ENCODE results near the gene MAN1C1. TPM values are rescaled to one million over a fixed set of nuclear protein-coding genes. Genes with fewer than 3 reads are reported as not detected.

MAN1C1 gene
- total RNA-seq, 6 experiments from 2014 or later, result 10.7 to 38.8 (median 21.0) TPM

GRCh38 chr1:25725482-25725881 is 108.9 kb downstream of the MAN1C1 start:
- DNase-seq (no peak), ATAC-seq (no peak)
- H3K36me3 ChIP-seq, result no peaks in the 10 kb centered on the region
- H3K27me3 ChIP-seq, result no peaks in the 10 kb centered on the region
- no peak overlapping the region for H3K4me3 ChIP-seq
- no peak for TF ChIP-seq CTCF (IDR thresholded peaks at IDR 0.05)
- TF ChIP-seq POLR2A (IDR thresholded peaks at IDR 0.05), result no peak
- intact Hi-C loops (cut with DNase I), result no loop called here
- H3K4me1 ChIP-seq, result peaks cover 0 to 20% (median 3%) of the 10 kb centered on the region in 4 donors
- H3K9me3 ChIP-seq, result no peaks in the 10 kb centered on the region
- no peak overlapping the region for H3K27ac ChIP-seq
- WGBS (ENCODE audit: insufficient coverage, low coverage, low lambda C conversion rate, missing lambda C conversion rate), result 94% methylated on average over 6 of the region's 8 CpGs

GRCh38 chr1:25727088-25727487 is 110.5 kb downstream of the MAN1C1 start:
- Histone ChIP-seq H3K27ac (peak overlapping the region in 1 of 3 donors; percentile 22), H3K4me3 (no peak overlapping the region), H3K27me3 (no peaks in the 10 kb centered on the region), H3K9me3 (no peaks in the 10 kb centered on the region), H3K36me3 (no peaks in the 10 kb centered on the region), H3K4me1 (peaks cover 0 to 20% (median 3%) of the 10 kb centered on the region in 4 donors)
- DNase-seq (no peak), ATAC-seq (no peak)
- TF ChIP-seq CTCF (IDR thresholded peaks at IDR 0.05), result no peak
- TF ChIP-seq POLR2A (IDR thresholded peaks at IDR 0.05), result no peak
- intact Hi-C loops (cut with DNase I), result no loop called here
- 72% methylated on average over 5 of the region's 8 CpGs for WGBS (ENCODE audit: insufficient coverage, low coverage, low lambda C conversion rate, missing lambda C conversion rate)

DNA sequence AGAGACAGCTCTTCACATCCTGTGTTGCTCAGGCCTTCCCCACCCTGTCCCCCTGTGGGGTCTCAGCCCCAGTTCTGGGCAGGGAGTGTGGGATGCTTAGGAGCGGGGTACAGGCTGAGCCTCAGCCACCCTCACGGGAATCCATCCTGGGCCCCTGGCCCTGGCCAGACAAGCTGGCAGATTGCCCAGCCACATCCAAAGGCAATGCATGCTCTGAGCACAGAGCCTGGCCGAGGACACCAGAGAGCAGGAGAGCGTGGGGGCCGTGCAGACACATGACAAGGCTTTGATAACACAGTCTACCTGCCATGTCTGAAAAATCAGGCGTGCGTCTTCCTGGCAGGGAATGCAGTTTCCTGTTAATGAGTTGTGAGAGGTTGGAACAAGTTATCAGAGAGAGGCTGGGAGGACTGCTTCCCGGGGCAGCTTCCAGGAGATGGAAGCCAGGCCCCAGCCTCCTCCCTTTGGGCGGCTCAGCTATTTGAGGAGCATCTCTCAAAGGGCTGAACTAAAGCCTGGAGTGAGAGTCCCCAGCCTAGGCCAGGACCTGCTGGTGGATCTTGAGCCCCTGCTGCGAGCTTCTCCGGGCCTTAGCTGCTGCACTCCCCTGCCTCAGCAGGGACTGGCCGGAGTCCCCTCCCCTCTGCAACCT is 111.2 kb downstream of the MAN1C1 start:
- 26% methylated on average over 5 of the region's 12 CpGs for WGBS (ENCODE audit: insufficient coverage, low coverage, low lambda C conversion rate, missing lambda C conversion rate)

DNA sequence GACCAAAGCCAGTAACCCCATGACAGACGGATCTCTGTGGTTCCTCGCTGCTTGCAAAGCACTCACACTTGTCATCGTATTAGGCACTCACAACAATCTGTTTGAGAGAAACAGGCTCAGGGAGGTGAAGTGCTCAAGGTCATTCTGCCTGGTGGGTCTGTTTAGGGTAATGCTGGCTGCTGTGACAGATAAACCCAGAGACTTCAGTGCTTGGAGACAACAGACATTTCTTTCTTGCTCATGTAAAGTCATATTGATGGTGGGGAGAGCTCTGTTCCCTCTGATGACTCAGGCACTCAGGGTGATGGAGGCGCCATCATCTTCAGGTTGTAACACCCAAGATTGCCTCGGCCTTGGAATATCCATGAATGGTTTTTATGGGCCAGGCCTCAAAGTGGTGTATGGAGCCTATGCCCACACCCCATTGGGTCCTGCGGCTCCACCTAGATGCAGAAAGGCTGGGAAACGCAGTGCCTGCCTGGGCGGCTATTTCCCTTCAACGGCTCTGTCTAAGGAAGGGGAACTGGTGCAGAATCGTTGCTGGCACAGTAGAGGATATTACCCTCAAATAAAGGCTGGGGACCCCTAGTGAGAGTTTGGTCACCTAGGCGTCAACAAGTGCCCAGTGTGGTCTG is 111.8 kb downstream of the MAN1C1 start:
- 71% methylated on average over 8 of the region's 11 CpGs for WGBS (ENCODE audit: insufficient coverage, low coverage, low lambda C conversion rate, missing lambda C conversion rate)
- ATAC-seq, result no peak
- Histone ChIP-seq H3K4me1 (peaks cover 0 to 16% (median 3%) of the 10 kb centered on the region in 4 donors), H3K36me3 (no peaks in the 10 kb centered on the region), H3K27ac (no peak overlapping the region), H3K4me3 (no peak overlapping the region), H3K27me3 (no peaks in the 10 kb centered on the region), H3K9me3 (no peaks in the 10 kb centered on the region)
- DNase-seq, result no peak
- intact Hi-C loops (cut with DNase I), result no loop called here
- TF ChIP-seq CTCF (IDR thresholded peaks at IDR 0.05) (no peak), POLR2A (IDR thresholded peaks at IDR 0.05) (no peak)

More for the DNA sequence above, 111.2 kb downstream of the MAN1C1 start:
- ATAC-seq (peak; percentile 81 to 86 (median 82)), DNase-seq (peak; percentile 70 to 74 (median 70))
- Histone ChIP-seq H3K4me1 (peaks cover 0 to 20% (median 3%) of the 10 kb centered on the region in 4 donors), H3K4me3 (no peak overlapping the region), H3K36me3 (no peaks in the 10 kb centered on the region), H3K9me3 (no peaks in the 10 kb centered on the region), H3K27me3 (no peaks in the 10 kb centered on the region), H3K27ac (peak overlapping the region in 1 of 3 donors; percentile 22)
- no peak for TF ChIP-seq CTCF (IDR thresholded peaks at IDR 0.05)
- intact Hi-C loops (cut with DNase I), result no loop called here
